GM13976 (cell line): ENCODE data around the gene OR10H4.
"Not testable (repeated sequence)": the region's sequence is repeated elsewhere in the genome, so short reads cannot be mapped to it uniquely, and the experiment has no call there.

Experiments used
- DNase-seq: peaks from one replicate; pipeline ENCODE4 v3.0.0; 2012; ENCODE audit warnings: low spot score
- CTCF ChIP-seq: IDR thresholded peaks from 2 replicates; pipeline ENCODE4 v1.5.1; 2012; ENCODE audit warnings: borderline replicate concordance, mild to moderate bottlenecking; ENCODE audit not compliant: insufficient read depth; ENCODE audit errors: extremely low read depth, missing control alignments, control extremely low read depth
- in situ Hi-C: fragments of 300-500 bp; cut with MboI; formaldehyde crosslinking; loops from one replicate; pipeline ENCODE4 v1.12.0; 2022; ENCODE audit warnings: low sequenced_read_pairs, mixed read lengths, inconsistent platforms; ENCODE audit not compliant: unreplicated experiment

Gene OR10H4

DNA sequence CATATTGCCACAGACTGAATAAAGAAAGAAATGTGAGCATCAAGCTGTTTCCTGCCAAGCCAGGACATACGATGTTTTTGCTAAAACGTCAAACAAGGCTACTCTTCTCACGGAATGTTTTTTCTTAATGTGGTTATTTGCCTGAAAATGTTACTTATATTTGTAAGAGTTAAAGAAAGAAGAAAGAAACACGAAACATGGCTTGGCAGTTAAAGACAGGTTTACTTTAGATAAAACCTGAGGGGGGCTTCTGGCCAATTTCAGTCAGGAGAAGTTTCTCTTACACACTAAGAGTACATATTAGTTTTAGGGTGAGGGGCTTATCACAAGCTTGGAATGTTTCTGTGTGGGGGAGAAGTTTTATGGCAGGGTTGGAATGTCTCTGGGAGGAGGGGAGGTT lies 4.4 kb upstream of the OR10H4 start:
- in situ Hi-C loops = no loop called here
- no peak for DNase-seq
- TF ChIP-seq CTCF = no peak

DNA sequence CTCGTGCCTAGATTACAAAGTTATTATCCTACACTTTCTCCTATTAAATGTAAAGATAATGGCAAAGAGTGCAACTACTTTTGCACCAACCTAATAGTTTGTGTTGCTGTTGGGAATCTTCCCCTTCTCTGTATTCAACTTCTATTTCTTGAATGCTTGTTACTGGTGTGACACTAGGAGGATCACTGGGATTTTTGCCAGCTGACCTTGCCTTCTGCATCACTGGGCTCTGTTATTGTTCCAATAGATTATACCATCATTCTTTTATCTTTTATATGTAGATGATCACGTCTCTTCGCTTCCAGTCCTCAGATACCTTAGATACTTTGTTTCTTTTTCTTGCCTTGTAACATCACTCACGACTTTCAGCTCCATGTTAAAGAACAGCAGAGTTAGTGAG lies 3.5 kb upstream of the OR10H4 start:
- no peak for TF ChIP-seq CTCF
- DNase-seq = no peak
- in situ Hi-C loops = no loop called here

GRCh38 chr19:15954820-15955219 lies 6.0 kb downstream of the OR10H4 start:
- in situ Hi-C loops = no loop called here
- no peak for DNase-seq
- no peak for TF ChIP-seq CTCF

GRCh38 chr19:15962319-15962718 lies 13.5 kb downstream of the OR10H4 start:
- in situ Hi-C loops = no loop called here
- no peak for DNase-seq
- TF ChIP-seq CTCF = no peak

- DNase-seq = no peak
- in situ Hi-C loops = no loop called here
- no peak for TF ChIP-seq CTCF
These were observed 15.4 kb downstream of the OR10H4 start for GRCh38 chr19:15964231-15964630.

DNA sequence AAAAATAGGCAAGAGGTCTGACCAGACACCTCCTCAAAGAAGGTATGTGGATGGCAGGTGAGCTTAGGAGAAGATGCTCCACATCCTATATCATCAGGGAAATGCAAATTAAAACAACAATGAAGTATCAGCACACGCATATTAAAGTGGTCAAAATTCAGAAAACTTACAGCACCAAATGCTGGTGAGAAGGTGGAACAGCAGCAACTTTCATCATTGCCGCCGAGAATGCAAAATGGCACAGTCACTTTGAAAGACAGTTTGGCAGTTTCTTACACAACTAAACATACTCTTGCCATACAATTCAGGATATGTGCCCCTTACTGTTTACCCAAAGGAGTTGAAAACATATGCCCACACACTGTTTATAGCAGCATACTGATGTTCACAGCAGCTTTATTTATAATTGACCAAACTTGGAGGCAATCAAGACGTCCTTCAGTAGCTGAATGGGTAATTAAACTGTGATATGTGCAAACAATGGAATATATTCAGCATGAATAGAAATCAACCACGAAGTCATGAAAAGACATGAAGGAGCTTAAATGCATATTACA lies 22.5 kb downstream of the OR10H4 start:
- DNase-seq = no peak
- TF ChIP-seq CTCF = no peak
- in situ Hi-C loops = no loop called here

DNA sequence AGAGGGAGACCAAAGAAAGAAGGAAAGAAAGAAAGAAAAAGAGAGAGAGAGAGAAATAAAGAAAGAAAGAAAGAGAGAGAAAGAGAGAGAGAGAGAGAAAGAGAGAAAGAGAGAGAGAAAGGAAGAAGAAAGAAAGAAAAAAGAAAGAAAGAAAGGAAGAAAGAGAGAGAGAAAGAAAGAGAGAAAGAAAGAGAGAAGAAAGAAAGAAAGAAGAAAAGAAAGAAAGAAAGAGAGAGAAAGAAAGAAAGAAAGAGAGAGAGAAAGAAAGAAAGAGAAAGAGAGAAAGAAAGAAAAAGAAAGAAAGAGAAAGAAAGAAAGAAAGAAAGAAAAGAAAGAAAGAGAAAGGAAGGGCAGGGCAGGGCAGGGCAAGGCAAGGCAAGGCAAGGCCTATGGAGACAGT lies 23.2 kb downstream of the OR10H4 start:
- in situ Hi-C loops, DNase-seq: not testable (repeated sequence)
